GM18505 (cell line): Measurements from ENCODE around the gene ADCK1.
"Not testable (repeated sequence)": the region's sequence is repeated elsewhere in the genome, so short reads cannot be mapped to it uniquely, and the experiment has no call there.

Experiments
- ATAC-seq: cut with Tn5 transposase; IDR thresholded peaks from one replicate; pipeline ENCODE4 v1.9.1; 2021; ENCODE audit not compliant: unreplicated experiment
- POLR2A ChIP-seq: IDR thresholded peaks from 4 replicates; pipeline ENCODE4 v1.6.1; 2011; ENCODE audit warnings: borderline replicate concordance; ENCODE audit not compliant: insufficient read depth, insufficient read length; ENCODE audit errors: extremely low read depth

Gene ADCK1

DNA sequence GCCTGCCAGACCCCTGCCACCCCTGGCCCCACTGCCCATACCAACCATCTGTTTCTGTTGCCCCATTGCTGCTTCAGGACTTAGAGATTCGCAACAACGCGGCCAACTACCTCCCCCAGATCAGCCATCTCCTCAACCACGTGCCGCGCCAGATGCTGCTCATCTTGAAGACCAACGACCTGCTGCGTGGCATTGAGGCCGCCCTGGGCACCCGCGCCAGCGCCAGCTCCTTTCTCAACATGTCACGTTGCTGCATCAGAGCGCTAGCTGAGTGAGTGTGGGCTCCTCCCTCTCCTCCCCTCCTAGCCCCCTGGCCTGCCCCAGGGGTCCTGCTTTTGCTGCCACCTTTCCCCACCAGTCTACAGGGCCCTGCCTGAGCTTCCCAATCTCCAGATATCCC, 131.5 kb downstream of the ADCK1 start:
- TF ChIP-seq POLR2A = no peak
- no peak for ATAC-seq

DNA sequence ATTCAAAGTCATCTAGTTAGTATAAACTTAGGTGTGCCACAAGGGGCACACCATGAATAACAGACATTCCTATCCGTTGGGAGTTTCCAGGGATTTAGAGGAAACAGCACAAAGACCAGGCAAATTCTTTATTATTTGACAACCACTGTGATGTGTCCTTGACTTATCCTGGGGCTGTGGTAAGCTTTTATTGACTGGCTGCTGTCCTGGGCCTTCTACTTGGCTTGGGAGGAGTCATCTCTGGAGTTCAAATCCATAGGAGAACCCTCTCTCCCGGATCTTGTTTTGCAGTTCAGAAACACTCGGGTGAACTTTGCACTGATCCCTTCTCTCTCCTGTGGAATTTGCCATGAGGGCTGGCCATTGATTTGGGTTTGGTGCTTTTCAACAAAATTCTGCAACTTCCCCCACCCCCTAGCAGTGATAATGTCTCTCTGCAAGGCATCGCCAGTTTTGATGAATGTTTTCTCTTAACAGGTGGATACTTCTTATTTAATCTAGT, 136.3 kb downstream of the ADCK1 start:
- no peak for ATAC-seq
- no peak for TF ChIP-seq POLR2A

DNA sequence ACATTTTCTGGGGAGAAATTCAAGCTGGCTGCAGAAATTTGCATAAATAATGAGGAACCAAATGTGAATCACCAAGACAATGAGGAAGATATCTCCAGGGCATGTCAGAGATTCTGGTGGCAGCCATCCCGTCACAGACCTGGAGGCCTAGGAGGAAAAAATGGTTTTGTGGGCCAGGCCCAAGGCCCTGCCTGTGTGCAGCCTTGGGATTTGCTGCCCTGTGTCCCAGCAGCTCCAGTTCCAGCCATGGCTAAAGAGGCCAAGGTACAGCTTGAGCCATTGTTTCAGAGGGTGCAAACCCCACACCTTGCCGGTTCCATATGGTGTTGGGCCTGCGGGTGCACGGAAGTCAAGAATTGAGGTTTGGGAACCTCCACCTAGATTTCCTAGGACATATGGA, 147.5 kb downstream of the ADCK1 start:
- ATAC-seq = no peak
- TF ChIP-seq POLR2A = no peak

DNA sequence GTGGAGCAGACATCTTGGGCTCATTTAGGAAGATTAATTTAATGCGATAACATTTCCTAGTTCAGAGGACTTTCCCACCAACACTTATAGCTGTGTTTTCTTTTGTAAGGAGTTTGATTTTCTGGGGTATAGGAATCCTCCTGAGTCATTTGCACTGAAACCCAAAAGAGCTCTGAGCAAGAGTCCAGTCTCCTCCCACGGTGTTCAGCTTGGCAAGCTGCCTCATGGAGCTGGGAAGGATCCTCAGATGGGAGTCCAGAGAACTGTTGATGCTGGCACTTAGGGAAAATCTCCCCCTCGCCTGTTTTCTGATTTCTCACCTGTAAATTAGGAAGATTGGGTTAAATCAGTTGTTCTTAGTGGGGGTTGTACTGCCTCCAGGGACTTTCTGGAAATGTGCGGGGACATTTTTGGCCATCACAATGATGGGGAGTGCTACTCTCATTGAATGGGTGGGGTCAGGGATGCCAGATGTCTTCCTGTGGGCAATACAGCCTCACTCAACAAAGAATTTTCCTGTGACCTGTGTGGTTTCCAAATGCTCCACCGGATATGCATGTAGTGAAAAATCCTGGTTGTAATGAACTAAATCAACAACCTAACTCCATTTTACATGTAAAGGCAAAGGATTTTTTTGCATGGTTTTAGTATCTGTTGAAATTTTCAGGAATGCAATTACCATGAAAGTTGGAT, 150.6 kb downstream of the ADCK1 start:
- no peak for TF ChIP-seq POLR2A

DNA sequence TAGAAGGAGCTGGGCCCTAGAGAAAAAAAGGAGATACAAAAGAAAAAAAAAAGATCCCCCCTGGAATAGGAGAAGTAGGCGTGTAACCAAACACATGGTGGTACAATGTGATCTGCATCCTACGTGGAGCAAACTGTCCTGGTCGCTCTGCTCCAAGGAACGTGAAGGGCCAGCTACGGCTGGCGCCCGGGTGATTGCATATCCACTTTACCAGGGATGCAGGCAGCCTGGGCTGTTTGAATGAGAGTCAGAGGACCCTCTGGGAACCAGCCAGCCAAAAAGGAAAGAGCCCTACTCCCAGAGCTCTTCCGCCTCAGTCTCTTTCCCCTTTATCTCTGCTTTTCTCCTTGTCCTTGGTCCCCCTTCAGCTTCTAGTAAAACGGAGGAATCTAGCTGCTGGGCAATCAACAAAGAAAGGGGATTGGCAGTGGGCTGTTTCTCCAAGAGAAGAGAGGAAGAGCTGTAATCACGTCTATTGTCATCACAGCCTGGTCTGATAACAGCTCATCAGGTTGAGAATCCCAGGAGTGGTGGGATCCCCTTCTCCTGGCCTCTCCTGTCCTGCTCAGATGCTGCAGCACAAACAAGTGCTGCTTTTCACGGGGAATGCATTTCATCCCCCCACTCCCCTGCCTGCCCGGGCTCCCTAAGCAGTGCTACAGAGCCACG, 156.0 kb downstream of the ADCK1 start:
- TF ChIP-seq POLR2A = no peak
- no peak for ATAC-seq

More for the DNA sequence above, 150.6 kb downstream of the ADCK1 start:
- no peak for ATAC-seq

DNA sequence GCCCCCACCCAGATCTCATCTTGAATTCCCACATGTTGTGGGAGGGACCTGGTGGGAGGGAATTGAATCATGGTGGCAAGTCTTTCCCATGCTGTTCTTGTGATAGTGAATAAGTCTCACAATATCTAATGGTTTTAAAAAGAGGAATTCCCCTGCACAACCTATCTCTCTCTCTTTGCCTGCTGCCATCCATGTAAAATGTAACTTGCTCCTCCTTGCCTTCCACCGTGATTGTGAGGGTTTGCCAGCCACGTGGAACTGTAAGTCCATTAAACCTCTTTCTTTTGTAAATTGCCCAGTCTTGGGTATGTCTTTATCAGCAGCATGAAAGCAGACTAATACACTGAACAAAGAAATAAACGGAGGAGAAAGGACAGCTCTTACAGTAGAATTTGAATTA, 159.8 kb downstream of the ADCK1 start:
- ATAC-seq = not testable (repeated sequence)

DNA sequence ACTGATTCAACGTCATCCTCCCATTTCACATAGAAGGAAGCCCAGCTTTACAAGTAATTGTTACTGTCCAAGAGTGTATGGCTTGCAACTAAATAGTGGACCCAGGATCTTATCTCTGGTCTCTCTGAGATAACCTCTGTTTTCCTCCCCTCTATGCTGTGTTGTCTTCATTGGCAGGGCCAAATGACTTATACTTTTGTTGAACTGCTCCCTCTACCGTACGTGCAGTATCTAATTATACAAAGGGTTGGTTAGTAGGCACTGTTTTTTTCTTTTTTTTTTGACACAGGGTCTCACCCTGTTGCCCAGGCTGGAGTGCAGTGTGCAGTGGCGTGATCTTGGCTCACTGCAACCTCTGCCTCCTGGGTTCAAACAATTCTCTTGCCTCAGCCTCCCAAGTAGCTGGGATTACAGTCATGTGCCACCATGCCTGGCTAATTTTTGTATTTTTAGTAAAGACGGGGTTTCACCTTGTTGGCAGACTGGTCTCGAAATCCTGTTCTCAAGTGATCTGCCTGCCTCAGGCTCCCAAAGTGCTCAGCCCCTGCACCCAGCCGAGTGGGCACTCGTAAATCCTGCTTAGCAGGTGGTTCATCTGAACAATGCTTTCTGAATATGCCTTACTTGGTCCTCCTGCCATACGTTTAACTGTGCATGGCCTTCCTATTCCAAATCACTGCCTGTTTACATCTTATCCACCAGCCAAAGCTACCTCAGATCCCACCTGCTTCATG, 162.1 kb downstream of the ADCK1 start:
- no peak for ATAC-seq
- TF ChIP-seq POLR2A = no peak

DNA sequence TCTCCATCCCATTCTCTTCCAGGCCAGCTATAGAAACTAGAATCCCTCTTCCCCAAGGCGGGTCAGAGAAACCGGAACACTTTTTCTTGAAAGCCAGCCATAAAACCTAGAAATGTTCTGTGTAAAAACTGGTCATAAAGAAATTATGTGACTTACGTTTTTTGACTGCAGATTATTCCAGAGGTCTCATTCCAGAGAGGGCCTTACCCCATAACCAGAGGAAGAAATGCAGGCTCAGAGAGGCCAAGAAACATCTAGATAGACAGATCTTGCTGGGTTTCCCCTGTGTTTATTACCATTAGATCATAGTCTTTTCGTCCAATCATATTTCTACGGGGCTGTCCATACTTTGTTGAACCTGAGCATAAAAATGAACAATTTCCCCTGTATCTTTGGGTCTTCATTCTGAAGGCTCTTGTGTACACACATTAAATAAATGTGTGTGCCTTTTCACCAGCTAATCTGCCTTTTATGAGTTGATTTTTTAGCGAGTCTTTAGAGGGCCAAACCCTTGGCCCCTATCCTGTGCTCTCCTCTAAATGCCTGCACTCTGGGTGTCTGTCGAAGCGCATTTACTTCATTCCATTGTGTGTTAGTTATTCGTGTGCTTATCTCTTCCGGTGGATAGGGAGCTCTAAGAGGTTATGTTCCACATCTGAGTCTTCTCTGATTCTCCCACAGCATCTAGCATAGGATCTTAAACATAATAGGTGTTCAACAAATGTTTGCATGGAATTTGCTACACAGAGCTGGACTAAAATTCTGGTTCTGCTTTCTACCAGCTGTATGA, 163.0 kb downstream of the ADCK1 start:
- ATAC-seq = no peak
- TF ChIP-seq POLR2A = no peak

DNA sequence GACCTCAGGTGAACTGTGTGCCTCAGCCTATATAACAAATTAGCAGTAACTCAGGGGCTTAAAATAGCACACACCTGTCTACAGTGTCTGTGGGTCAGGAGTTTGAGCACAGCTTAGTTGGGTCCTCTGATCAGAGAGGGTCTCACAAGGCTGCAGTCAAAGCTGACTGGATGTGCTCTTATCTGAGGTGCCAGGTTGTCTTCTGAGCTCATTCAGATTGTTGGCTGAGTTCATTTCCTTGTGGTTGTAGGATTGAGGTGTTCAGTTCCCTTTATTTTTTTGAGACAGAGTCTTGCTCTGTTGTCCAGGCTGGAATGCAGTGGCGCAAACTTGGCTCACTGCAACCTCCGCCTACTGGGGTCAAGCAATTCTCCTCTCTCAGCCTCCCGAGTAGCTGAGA, 164.7 kb downstream of the ADCK1 start:
- no peak for TF ChIP-seq POLR2A
- ATAC-seq = no peak

DNA sequence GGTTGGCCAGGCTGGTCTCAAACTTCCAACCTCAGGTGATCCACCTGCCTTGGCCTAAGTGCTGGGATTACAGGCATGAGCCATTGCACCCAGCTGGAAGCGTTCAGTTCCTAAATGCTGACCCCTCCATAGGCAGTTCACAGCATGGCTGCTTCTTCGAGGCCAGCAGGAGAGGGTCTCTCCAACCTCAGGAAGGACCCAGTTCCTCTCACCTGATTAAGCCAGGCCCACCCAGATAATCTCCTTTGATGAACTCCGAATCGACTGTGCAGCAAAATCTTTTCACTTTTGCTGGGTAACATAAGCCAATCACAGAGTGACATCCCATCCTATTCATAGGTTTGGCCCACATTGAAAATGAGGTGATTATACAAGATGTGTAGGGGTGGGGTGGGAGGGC, 165.1 kb downstream of the ADCK1 start:
- TF ChIP-seq POLR2A = no peak
- ATAC-seq = no peak

DNA sequence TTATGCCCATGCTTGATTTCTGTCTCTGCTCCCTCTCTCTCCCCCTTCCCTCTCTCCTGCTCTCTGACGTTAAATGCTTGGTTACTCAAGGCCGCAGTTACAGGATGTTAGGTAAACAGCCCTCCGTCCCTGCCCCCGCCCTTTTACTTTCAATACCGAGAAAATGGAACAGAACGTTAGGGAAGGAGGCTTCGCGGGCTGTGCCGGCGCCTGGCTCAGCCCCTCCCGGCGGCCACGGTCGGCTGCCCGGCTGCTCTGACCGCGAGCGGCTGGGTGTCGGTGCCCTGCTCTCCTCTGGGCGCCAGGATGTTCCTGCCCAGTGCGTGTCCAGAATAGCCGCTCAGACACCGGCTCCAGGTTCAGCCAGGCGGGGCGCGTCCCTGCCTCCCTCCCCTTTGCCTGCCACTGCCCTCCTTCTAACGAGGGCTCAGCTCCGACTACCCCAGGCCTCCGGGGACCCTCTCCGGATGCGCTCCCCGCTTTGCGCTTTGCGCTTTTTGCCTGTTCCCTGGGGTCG, 166.1 kb downstream of the ADCK1 start:
- no peak for TF ChIP-seq POLR2A
- ATAC-seq = peak; percentile 86

DNA sequence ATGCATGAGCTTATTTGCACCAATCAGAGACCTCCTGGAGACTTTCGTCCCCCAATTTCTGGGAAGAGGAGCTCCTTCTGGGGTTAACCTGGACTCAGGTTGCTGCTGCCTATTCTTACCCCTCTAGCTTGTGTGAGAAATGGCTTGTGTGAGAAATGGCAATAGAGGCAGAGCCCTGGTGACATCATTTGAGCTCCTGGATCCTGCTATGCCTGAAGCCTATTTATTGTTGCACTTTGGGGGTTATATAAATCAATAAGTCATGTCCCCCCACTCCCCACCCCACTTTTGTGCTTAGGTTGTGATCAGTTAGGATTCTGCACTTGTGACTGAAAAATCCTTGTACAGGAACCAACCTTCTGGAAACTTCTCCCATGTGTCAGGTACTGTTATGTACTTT, 167.2 kb downstream of the ADCK1 start:
- TF ChIP-seq POLR2A = no peak
- no peak for ATAC-seq

DNA sequence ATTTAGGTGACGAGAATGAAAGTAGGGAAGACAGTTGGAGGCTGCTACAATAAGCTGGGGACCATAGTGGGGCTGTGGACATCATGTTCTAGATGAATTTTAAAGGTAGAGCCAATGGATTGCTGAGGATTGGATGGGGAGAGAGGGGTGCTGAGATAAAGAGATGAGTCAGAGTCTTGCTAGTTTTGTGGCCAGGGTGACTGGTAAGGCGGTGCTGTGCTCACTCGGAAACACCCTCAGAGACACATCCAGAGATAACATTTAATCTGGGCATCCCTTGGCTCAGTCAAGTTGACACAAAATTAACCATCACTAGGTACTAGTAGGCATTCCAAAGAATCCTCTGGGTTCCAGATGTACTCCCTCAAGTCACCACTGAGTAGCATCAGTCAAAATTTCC, 170.7 kb downstream of the ADCK1 start:
- no peak for ATAC-seq
- TF ChIP-seq POLR2A = no peak
